Type B pancreatic cell (in vitro differentiated cells): ENCODE data around the gene SULT2B1. TPM values are rescaled to one million over a fixed set of nuclear protein-coding genes. Genes with fewer than 3 reads are reported as not detected.

Experiments
- DNase-seq: peaks from one replicate; pipeline ENCODE4 v3.0.0; 2021; ENCODE audit warnings: mixed read lengths; ENCODE audit not compliant: unreplicated experiment; ENCODE audit errors: extremely low spot score
- H3K27ac Mint-ChIP-seq: 2 replicates; pipeline ENCODE4 v1.8.0; 2021; ENCODE audit warnings: mild to moderate bottlenecking, mixed read lengths
- H3K27me3 Mint-ChIP-seq: 2 replicates; pipeline ENCODE4 v1.8.0; 2021; ENCODE audit warnings: mixed read lengths
- H3K36me3 Mint-ChIP-seq: 2 replicates; pipeline ENCODE4 v1.8.0; 2021; ENCODE audit warnings: mixed read lengths
- H3K4me1 Mint-ChIP-seq: one replicate; pipeline ENCODE4 v1.8.0; 2021; ENCODE audit warnings: mixed read lengths; ENCODE audit not compliant: unreplicated experiment
- H3K4me3 Mint-ChIP-seq: 2 replicates; pipeline ENCODE4 v1.8.0; 2021; ENCODE audit warnings: mild to moderate bottlenecking, mixed read lengths
- H3K9me3 Mint-ChIP-seq: 2 replicates; pipeline ENCODE4 v1.8.0; 2021; ENCODE audit warnings: mixed read lengths
- total RNA-seq: library from RNA; stranded (reverse); gene quantifications from 2 replicates; pipeline ENCODE4 v1.2.1, GENCODE V29; 2021; ENCODE audit warnings: low replicate concordance
- TF ChIP-seq, protein P1 (sequence below): fragments of 200-600 bp; sonication (generic); conservative IDR thresholded peaks from 2 replicates; pipeline ENCODE4 v1.5.0; 2021; ENCODE audit warnings: antibody characterized with exemption, mild to moderate bottlenecking

SULT2B1 gene
- total RNA-seq, 1 donor from 2014 or later: 0.77 TPM

DNA sequence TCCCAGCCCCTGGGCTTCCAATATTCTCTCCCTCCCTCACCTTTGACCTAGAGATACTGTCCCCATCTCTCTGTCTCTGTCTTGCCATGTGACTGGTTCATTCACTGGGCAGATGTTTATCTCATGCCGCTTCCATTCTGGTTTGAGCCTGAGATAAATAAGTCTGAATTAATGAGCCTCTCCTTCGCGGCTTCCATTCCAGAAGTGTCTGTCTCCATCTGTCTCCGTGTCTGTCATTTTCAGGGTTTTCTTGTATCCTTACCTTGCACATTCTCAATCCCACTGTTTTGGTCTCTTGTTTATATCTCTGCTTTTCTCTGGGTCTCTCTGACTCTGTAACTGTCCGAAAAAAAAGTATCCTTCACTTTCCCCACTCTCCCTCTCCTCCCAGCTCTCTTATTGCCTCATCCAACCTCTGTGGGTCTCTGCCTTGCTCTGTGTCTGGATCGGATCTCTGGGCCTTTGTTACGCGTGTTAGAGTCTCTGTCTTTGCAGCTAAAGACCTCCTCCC, 71.6 kb downstream of the SULT2B1 start:
- H3K27ac Mint-ChIP-seq: peak overlapping the region; percentile 95
- no peak for DNase-seq
- H3K36me3 Mint-ChIP-seq: peaks cover 1% of the 10 kb centered on the region
- peak overlapping the region; percentile 90 for H3K4me3 Mint-ChIP-seq
- H3K4me1 Mint-ChIP-seq: peaks cover 32% of the 10 kb centered on the region
- no peaks in the 10 kb centered on the region for H3K9me3 Mint-ChIP-seq
- TF ChIP-seq, protein P1, sequence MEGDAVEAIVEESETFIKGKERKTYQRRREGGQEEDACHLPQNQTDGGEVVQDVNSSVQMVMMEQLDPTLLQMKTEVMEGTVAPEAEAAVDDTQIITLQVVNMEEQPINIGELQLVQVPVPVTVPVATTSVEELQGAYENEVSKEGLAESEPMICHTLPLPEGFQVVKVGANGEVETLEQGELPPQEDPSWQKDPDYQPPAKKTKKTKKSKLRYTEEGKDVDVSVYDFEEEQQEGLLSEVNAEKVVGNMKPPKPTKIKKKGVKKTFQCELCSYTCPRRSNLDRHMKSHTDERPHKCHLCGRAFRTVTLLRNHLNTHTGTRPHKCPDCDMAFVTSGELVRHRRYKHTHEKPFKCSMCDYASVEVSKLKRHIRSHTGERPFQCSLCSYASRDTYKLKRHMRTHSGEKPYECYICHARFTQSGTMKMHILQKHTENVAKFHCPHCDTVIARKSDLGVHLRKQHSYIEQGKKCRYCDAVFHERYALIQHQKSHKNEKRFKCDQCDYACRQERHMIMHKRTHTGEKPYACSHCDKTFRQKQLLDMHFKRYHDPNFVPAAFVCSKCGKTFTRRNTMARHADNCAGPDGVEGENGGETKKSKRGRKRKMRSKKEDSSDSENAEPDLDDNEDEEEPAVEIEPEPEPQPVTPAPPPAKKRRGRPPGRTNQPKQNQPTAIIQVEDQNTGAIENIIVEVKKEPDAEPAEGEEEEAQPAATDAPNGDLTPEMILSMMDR: no peak
- H3K27me3 Mint-ChIP-seq: no peaks in the 10 kb centered on the region

DNA sequence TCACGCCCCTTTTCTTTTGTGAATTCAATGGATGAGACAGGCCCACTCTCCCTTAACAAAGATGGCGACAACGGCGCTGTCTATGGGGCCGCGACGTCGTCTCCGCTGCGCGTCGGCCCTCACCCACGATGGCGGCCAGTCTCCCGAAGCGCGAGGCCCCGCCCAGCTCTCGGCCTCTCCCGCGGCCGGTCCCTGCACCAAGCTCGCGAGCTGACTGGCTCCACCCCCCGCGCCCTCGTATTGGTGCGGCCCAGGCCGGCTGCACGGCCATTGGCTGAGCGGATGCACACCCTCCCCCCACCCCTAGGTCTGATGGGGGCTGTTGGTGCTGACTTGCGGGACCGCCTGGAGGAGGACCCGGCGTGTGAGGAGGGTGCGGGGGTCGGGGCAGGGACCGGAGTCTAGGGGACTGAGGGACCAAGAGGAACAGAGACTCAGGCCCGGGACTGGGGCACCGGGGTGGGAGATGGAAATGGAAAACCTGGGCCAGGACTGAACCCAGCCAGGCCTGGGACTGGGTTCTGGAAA, 72.2 kb downstream of the SULT2B1 start:
- no peaks in the 10 kb centered on the region for H3K36me3 Mint-ChIP-seq
- TF ChIP-seq, protein P1: no peak
- no peaks in the 10 kb centered on the region for H3K27me3 Mint-ChIP-seq
- peak overlapping the region; percentile 95 for H3K27ac Mint-ChIP-seq
- peaks cover 32% of the 10 kb centered on the region for H3K4me1 Mint-ChIP-seq
- no peaks in the 10 kb centered on the region for H3K9me3 Mint-ChIP-seq
- DNase-seq: peak; percentile 99
- peak overlapping the region; percentile 90 for H3K4me3 Mint-ChIP-seq

DNA sequence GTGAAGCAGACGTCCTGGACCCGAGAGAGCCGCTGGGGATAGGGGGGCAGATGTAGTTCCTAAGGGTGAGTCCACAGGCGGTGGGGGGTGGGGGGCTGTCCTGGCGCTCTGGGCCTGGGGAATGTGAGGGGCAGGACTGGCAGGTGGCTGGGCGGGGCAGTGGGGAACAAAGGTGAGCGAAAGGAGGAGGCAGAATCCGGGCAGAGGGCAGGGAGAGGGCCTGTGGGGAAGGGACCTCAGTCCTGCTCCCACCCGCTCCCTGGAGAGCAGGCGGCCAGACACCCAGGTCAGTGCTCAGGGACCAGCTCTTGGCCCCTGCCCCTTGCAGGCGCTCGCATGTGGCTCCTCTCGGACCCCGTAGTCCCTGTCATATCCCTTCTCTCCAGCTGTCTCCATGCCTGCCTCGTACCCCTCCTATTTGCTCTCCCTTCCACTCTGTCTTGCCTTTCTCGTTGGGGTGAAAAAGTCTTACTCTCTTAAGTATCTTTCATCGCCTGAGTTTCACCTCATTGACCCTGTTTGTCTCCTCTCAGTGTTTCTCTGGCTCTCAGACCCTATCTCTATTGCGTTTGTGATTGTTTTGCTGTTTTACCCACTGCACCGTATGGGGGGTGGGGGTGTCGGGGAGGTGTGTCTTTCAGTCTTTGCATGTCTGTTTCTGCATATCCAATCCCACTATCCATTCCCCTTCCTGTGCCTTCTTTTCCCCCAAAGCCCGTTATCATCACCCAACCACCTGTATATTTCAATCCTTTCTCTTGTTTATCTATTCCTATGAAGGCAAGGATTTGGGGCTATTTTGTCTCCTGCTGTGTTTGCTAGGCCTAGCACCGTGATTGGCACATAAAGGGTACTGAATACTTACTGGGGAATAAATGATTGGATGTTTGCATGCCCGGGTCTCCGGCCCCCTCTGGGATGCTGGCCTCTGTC, 73.1 kb downstream of the SULT2B1 start:
- no peaks in the 10 kb centered on the region for H3K27me3 Mint-ChIP-seq
- no peaks in the 10 kb centered on the region for H3K36me3 Mint-ChIP-seq
- TF ChIP-seq, protein P1: no peak
- H3K27ac Mint-ChIP-seq: peak overlapping the region; percentile 95
- DNase-seq: no peak
- H3K4me3 Mint-ChIP-seq: peak overlapping the region; percentile 90
- H3K4me1 Mint-ChIP-seq: peaks cover 31% of the 10 kb centered on the region
- H3K9me3 Mint-ChIP-seq: no peaks in the 10 kb centered on the region

DNA sequence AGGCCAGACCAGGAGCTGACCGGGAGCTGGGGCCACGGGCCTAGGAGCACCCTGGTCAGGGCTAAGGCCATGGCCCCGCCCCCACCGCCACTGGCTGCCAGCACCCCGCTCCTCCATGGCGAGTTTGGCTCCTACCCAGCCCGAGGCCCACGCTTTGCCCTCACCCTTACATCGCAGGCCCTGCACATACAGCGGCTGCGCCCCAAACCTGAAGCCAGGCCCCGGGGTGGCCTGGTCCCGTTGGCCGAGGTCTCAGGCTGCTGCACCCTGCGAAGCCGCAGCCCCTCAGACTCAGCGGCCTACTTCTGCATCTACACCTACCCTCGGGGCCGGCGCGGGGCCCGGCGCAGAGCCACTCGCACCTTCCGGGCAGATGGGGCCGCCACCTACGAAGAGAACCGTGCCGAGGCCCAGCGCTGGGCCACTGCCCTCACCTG, 73.9 kb downstream of the SULT2B1 start:
- H3K9me3 Mint-ChIP-seq: no peaks in the 10 kb centered on the region
- no peak overlapping the region for H3K27ac Mint-ChIP-seq
- H3K36me3 Mint-ChIP-seq: no peaks in the 10 kb centered on the region
- DNase-seq: no peak
- TF ChIP-seq, protein P1: no peak
- H3K27me3 Mint-ChIP-seq: no peaks in the 10 kb centered on the region
- H3K4me1 Mint-ChIP-seq: peaks cover 36% of the 10 kb centered on the region
- H3K4me3 Mint-ChIP-seq: peak overlapping the region; percentile 90

DNA sequence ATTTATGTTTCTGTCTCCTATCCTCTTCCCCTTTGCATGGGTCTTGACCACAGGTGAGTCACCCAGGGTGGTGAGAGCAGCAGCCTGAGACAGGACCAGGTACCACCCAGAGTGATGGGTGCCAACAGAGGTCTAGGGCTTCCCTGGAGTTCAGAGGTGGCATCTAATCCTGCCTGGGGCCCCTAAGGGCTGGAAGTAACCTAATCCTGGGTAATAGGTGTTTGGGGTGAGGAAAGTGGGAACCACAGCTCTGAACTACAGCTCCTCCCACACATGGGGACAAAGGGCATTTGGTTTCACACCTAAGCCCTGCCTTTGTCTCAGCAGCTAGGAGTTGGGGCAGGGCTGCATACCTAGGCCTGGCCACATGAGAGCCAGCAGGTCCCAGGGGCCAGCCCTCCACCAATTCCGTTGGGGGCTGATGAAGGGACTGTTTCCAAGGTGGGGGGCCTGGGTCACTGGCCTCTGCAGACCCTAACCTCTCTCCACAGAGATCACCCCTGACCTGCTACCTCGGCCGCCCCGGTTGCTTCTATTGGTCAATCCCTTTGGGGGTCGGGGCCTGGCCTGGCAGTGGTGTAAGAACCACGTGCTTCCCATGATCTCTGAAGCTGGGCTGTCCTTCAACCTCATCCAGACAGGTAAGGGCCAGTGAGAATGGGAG, 75.4 kb downstream of the SULT2B1 start:
- Mint-ChIP-seq H3K27ac (peak overlapping the region; percentile 66), H3K4me1 (peaks cover 34% of the 10 kb centered on the region)

More for the DNA sequence above, 75.4 kb downstream of the SULT2B1 start:
- Mint-ChIP-seq H3K36me3 (peaks cover under 1% of the 10 kb centered on the region), H3K27me3 (no peaks in the 10 kb centered on the region), H3K4me3 (peak overlapping the region; percentile 57), H3K9me3 (no peaks in the 10 kb centered on the region)
- TF ChIP-seq, protein P1: no peak
- no peak for DNase-seq
